ENCODE measurements around the gene WDFY1. TPM values are rescaled to one million over a fixed set of nuclear protein-coding genes. Genes with fewer than 3 reads are reported as not detected.

WDFY1 gene
- total RNA-seq, 1 experiment from 2014 or later = 37.5 TPM

- Mint-ChIP-seq H3K27ac (ENCODE audit: unreplicated experiment) (no peak overlapping the region), H3K4me1 (ENCODE audit: low read depth, unreplicated experiment) (no peaks in the 10 kb centered on the region), H3K36me3 (ENCODE audit: insufficient read depth, unreplicated experiment) (peaks cover 13% of the 10 kb centered on the region), H3K4me3 (ENCODE audit: low read depth, unreplicated experiment) (no peak overlapping the region), H3K9me3 (ENCODE audit: low read depth, unreplicated experiment) (no peaks in the 10 kb centered on the region), H3K27me3 (ENCODE audit: unreplicated experiment) (no peaks in the 10 kb centered on the region)
- TF ChIP-seq CTCF (IDR thresholded peaks at IDR 0.05; ENCODE audit: unreplicated experiment) = no peak
- CTCF ChIA-PET = no interaction called here
- DNase-seq = no peak
- intact Hi-C loops (cut with micrococcal nuclease; ENCODE audit: unreplicated experiment) = no loop called here
- no TSS peak for BruUV-seq (replicated peaks)
Measured at GRCh38 chr2:223887127-223887526, 58.0 kb downstream of the WDFY1 start.

GRCh38 chr2:223886726-223887125, 58.4 kb downstream of the WDFY1 start:
- no TSS peak for BruUV-seq (replicated peaks)
- CTCF ChIA-PET = no interaction called here
- TF ChIP-seq CTCF (IDR thresholded peaks at IDR 0.05; ENCODE audit: unreplicated experiment) = no peak
- no peak overlapping the region for H3K27ac Mint-ChIP-seq (ENCODE audit: unreplicated experiment)
- no peaks in the 10 kb centered on the region for H3K27me3 Mint-ChIP-seq (ENCODE audit: unreplicated experiment)
- peaks cover 13% of the 10 kb centered on the region for H3K36me3 Mint-ChIP-seq (ENCODE audit: insufficient read depth, unreplicated experiment)
- intact Hi-C loops (cut with micrococcal nuclease; ENCODE audit: unreplicated experiment) = no loop called here
- no peak for DNase-seq
- H3K4me3 Mint-ChIP-seq (ENCODE audit: low read depth, unreplicated experiment) = no peak overlapping the region
- no peaks in the 10 kb centered on the region for H3K4me1 Mint-ChIP-seq (ENCODE audit: low read depth, unreplicated experiment)
- no peaks in the 10 kb centered on the region for H3K9me3 Mint-ChIP-seq (ENCODE audit: low read depth, unreplicated experiment)

- H3K27ac Mint-ChIP-seq (ENCODE audit: unreplicated experiment) = no peak overlapping the region
- no TSS peak for BruUV-seq (replicated peaks)
- TF ChIP-seq CTCF (IDR thresholded peaks at IDR 0.05; ENCODE audit: unreplicated experiment) = no peak
- no peaks in the 10 kb centered on the region for H3K9me3 Mint-ChIP-seq (ENCODE audit: low read depth, unreplicated experiment)
- no peak for DNase-seq
- no peaks in the 10 kb centered on the region for H3K27me3 Mint-ChIP-seq (ENCODE audit: unreplicated experiment)
- intact Hi-C loops (cut with micrococcal nuclease; ENCODE audit: unreplicated experiment) = no loop called here
- H3K4me1 Mint-ChIP-seq (ENCODE audit: low read depth, unreplicated experiment) = no peaks in the 10 kb centered on the region
- H3K36me3 Mint-ChIP-seq (ENCODE audit: insufficient read depth, unreplicated experiment) = peaks cover 18% of the 10 kb centered on the region
- CTCF ChIA-PET = interaction anchor here (0.6 kb wide), 1 partner anchor 14 kb away, joined by 3 read pairs; no protein-coding TSS in a partner anchor
- H3K4me3 Mint-ChIP-seq (ENCODE audit: low read depth, unreplicated experiment) = no peak overlapping the region
Measured at GRCh38 chr2:223884399-223884798, 60.7 kb downstream of the WDFY1 start.

- H3K36me3 Mint-ChIP-seq (ENCODE audit: insufficient read depth, unreplicated experiment) = peaks cover 24% of the 10 kb centered on the region
- no peaks in the 10 kb centered on the region for H3K27me3 Mint-ChIP-seq (ENCODE audit: unreplicated experiment)
- BruUV-seq (replicated peaks) = no TSS peak
- no peak for DNase-seq
- no peak for TF ChIP-seq CTCF (IDR thresholded peaks at IDR 0.05; ENCODE audit: unreplicated experiment)
- CTCF ChIA-PET = no interaction called here
- no peaks in the 10 kb centered on the region for H3K4me1 Mint-ChIP-seq (ENCODE audit: low read depth, unreplicated experiment)
- intact Hi-C loops (cut with micrococcal nuclease; ENCODE audit: unreplicated experiment) = no loop called here
- H3K4me3 Mint-ChIP-seq (ENCODE audit: low read depth, unreplicated experiment) = no peak overlapping the region
- no peak overlapping the region for H3K27ac Mint-ChIP-seq (ENCODE audit: unreplicated experiment)
- no peaks in the 10 kb centered on the region for H3K9me3 Mint-ChIP-seq (ENCODE audit: low read depth, unreplicated experiment)
Measured at GRCh38 chr2:223882715-223883114, 62.4 kb downstream of the WDFY1 start.

All from Calu3 (cell line).